Esophagus muscularis mucosa (tissue), 4 donors: ENCODE results near the gene KCTD14. TPM values are rescaled to one million over a fixed set of nuclear protein-coding genes. Genes with fewer than 3 reads are reported as not detected.

Experiments
- DNase-seq: peaks from one replicate; pipeline ENCODE4 v3.0.0-alpha.2; 2017; ENCODE audit errors: extremely low spot score
- H3K27ac ChIP-seq, 4 donors: fragments of 200-600 bp; sonication (generic); replicated peaks in 1 of 4; 1 replicate in 3 of 4; 2 replicates in 1 of 4; pipeline ENCODE4 v1.5.1; 2016 to 2019; ENCODE audit warnings: mild to moderate bottlenecking in 1 of 4
- H3K27me3 ChIP-seq, 4 donors: fragments of 200-600 bp; sonication (generic); one replicate each; pipeline versions ENCODE4 v1.5.1 to v1.6.0; 2016 to 2019
- H3K36me3 ChIP-seq, 4 donors: fragments of 200-600 bp; sonication (generic); one replicate each; pipeline ENCODE4 v1.5.1; 2016 to 2019
- H3K4me1 ChIP-seq, 4 donors: fragments of 200-600 bp; sonication (generic); one replicate each; pipeline ENCODE4 v1.5.1; 2016 to 2019
- H3K4me3 ChIP-seq, 4 donors: fragments of 200-600 bp; sonication (generic); 1 replicate in 2 of 4; 2 replicates in 2 of 4; pipeline ENCODE4 v1.5.1; 2016 to 2019; ENCODE audit warnings: mild to moderate bottlenecking in 4 of 4, moderate library complexity in 1 of 4
- H3K9me3 ChIP-seq, 4 donors: fragments of 200-600 bp; sonication (generic); 1 replicate in 3 of 4; 2 replicates in 1 of 4; pipeline ENCODE4 v1.5.1; 2016 to 2019
- CTCF ChIP-seq, 3 experiments: fragments of 200-600 bp in 2 of 3; fragments of 450-650 bp in 1 of 3; sonication (generic) in 2 of 3; IDR thresholded peaks; one replicate each; pipeline ENCODE4 v1.5.1; 2017 to 2019; ENCODE audit warnings: antibody characterized with exemption in 3 of 3, mild to moderate bottlenecking in 2 of 3, moderate library complexity in 1 of 3
- EP300 ChIP-seq: sonication (generic); formaldehyde crosslinking; IDR thresholded peaks from one replicate; pipeline ENCODE4 v1.6.1; 2017; ENCODE audit warnings: antibody characterized with exemption
- POLR2A ChIP-seq: fragments of 450-650 bp; IDR thresholded peaks from one replicate; pipeline ENCODE4 v1.6.1; 2017; ENCODE audit warnings: antibody characterized with exemption, moderate library complexity, mild to moderate bottlenecking, low read depth
- POLR2AphosphoS5 ChIP-seq, 2 donors: sonication (generic); formaldehyde crosslinking; IDR thresholded peaks; one replicate each; pipeline ENCODE4 v1.6.1; 2017; ENCODE audit warnings: antibody characterized with exemption in 2 of 2
- WGBS: methylation state at CpG from one replicate; pipeline ENCODE4 v1.1.5; 2018; 5-methylcytosine and 5-hydroxymethylcytosine counted together
- intact Hi-C: fragments of 100-400 bp; cut with DNase I; formaldehyde crosslinking; loops from one replicate; pipeline ENCODE4 v1.15.1; 2023
- total RNA-seq, 4 donors: library from RNA; depleted of rRNA; stranded (reverse); fragments of >200 nt; gene quantifications; one replicate each; pipeline versions ENCODE4 v1.1.0 to v1.2.1, GENCODE V29; 2016

Gene KCTD14
- total RNA-seq, 4 donors from 2014 or later = 0.83 to 2.6 (median 1.3) TPM

DNA sequence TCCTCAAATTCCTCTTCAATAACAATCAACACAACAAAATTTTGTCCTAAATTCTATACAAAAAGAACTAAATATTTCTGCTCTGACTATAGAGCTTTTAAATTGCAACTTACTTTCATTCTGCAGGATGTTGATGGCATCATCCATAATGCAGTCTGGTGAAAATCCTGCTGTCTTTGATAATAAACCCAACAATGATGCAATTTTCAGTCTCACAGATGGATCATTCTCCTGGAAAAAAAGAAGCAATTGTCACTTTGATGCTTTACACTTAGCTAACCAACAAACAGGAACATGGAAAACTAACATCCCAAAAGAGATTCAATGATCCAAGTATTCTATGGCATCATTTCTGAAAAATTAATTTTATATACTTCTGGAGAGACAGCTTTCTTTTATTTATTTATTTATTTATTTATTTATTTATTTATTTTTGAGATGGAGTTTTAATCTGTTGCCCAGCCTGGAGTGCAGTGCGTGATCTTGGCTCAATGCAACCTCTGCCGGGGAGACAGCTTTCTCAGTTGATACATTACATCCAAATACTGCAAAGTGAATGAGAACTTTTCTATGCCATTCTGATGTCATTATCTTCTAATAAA is 41.6 kb downstream of the KCTD14 start:
- no peaks in the 10 kb centered on the region for H3K9me3 ChIP-seq
- no peak overlapping the region for H3K27ac ChIP-seq
- H3K4me1 ChIP-seq = no peaks in the 10 kb centered on the region
- WGBS = 90% methylated on average over 2 of the region's 2 CpGs
- intact Hi-C loops = no loop called here
- DNase-seq = no peak
- TF ChIP-seq POLR2A = no peak
- no peak for TF ChIP-seq CTCF (IDR thresholded peaks at IDR 0.05)
- no peak for TF ChIP-seq POLR2AphosphoS5 (IDR thresholded peaks at IDR 0.05)
- no peak for TF ChIP-seq EP300
- peaks cover 28 to 60% (median 41%) of the 10 kb centered on the region in 4 donors for H3K36me3 ChIP-seq
- H3K4me3 ChIP-seq = no peak overlapping the region
- no peaks in the 10 kb centered on the region for H3K27me3 ChIP-seq

- no peaks in the 10 kb centered on the region for H3K27me3 ChIP-seq
- H3K36me3 ChIP-seq = peaks cover 0 to 35% (median 11%) of the 10 kb centered on the region in 4 donors
- H3K9me3 ChIP-seq = no peaks in the 10 kb centered on the region
- H3K27ac ChIP-seq = no peak overlapping the region
- H3K4me1 ChIP-seq = no peaks in the 10 kb centered on the region
- H3K4me3 ChIP-seq = no peak overlapping the region
- whole genome bisulfite sequencing = 88% methylated on average over 2 of the region's 2 CpGs
- TF ChIP-seq CTCF (IDR thresholded peaks at IDR 0.05) (no peak), POLR2AphosphoS5 (IDR thresholded peaks at IDR 0.05) (no peak), POLR2A (no peak), EP300 (no peak)
- DNase-seq = no peak
- intact Hi-C loops = no loop called here
Measured at GRCh38 chr11:77968337-77968736, 54.7 kb downstream of the KCTD14 start.

DNA sequence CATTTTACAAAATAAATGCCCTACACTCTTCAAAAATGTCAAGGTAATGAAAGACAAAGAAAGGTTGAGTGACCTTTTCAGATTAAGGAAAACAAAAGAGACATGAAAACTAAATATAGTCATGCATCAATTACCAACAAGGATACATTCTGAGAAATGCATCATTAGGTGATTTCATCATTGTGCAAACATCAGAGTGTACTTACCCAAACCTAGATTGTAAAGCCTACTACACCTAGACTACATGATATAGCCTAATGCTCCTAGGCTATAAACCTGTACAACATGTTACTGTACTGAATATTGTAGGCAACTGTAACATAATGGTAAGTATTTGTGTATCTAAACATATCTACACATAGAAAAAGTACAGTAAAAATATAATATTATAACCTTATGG is 55.3 kb downstream of the KCTD14 start:
- Histone ChIP-seq H3K27ac (no peak overlapping the region), H3K36me3 (peaks cover 0 to 35% (median 11%) of the 10 kb centered on the region in 4 donors), H3K4me3 (no peak overlapping the region), H3K9me3 (no peaks in the 10 kb centered on the region), H3K4me1 (no peaks in the 10 kb centered on the region), H3K27me3 (no peaks in the 10 kb centered on the region)
- TF ChIP-seq CTCF (IDR thresholded peaks at IDR 0.05) (no peak), POLR2AphosphoS5 (IDR thresholded peaks at IDR 0.05) (no peak), POLR2A (no peak), EP300 (no peak)
- no peak for DNase-seq
- intact Hi-C loops = no loop called here

- intact Hi-C loops = no loop called here
Measured at GRCh38 chr11:77967121-77967520, 56.0 kb downstream of the KCTD14 start.

More at GRCh38 chr11:77967121-77967520, 56.0 kb downstream of the KCTD14 start:
- Histone ChIP-seq H3K9me3 (no peaks in the 10 kb centered on the region), H3K4me3 (no peak overlapping the region), H3K27me3 (no peaks in the 10 kb centered on the region), H3K36me3 (peaks cover 0 to 35% (median 11%) of the 10 kb centered on the region in 4 donors), H3K27ac (no peak overlapping the region), H3K4me1 (no peaks in the 10 kb centered on the region)
- WGBS = 91% methylated on average over 2 of the region's 2 CpGs
- no peak for TF ChIP-seq POLR2AphosphoS5 (IDR thresholded peaks at IDR 0.05)
- TF ChIP-seq CTCF (IDR thresholded peaks at IDR 0.05) = no peak
- TF ChIP-seq POLR2A = no peak
- TF ChIP-seq EP300 = no peak
- DNase-seq = no peak
